Fibroblast of skin of right biceps (primary cell): ENCODE measurements around the gene ICE2.
"Not testable (repeated sequence)": the region's sequence is repeated elsewhere in the genome, so short reads cannot be mapped to it uniquely, and the experiment has no call there.

Source experiments
- DNase-seq: peaks from one replicate; pipeline ENCODE4 v3.0.0-alpha.2; 2013

ICE2 gene

GRCh38 chr15:60405399-60405798, 73.5 kb downstream of the ICE2 start:
- no peak for DNase-seq

- not testable (repeated sequence) for DNase-seq
Measured at GRCh38 chr15:60404351-60404750, 74.6 kb downstream of the ICE2 start.

- DNase-seq: peak; percentile 57
Measured at GRCh38 chr15:60400944-60401343, 78.0 kb downstream of the ICE2 start.

GRCh38 chr15:60399931-60400330, 79.0 kb downstream of the ICE2 start:
- DNase-seq: peak; percentile 95

- DNase-seq: no peak
Measured at GRCh38 chr15:60399246-60399915, 79.6 kb downstream of the ICE2 start.

- DNase-seq: peak; percentile 96
Measured at GRCh38 chr15:60397772-60398445, 81.0 kb downstream of the ICE2 start, which contains the start of gene ANXA2. TSS of gene ANXA2 (minus strand) at chr15:60397986. CDS start at chr15:60386075, 11,911 bp downstream.

- DNase-seq: peak; percentile 81
Measured at GRCh38 chr15:60396958-60397771, 81.8 kb downstream of the ICE2 start.

GRCh38 chr15:60396560-60396957, 82.4 kb downstream of the ICE2 start:
- no peak for DNase-seq

- peak; percentile 43 for DNase-seq
Measured at GRCh38 chr15:60396100-60396499, 82.8 kb downstream of the ICE2 start.

- peak; percentile 21 for DNase-seq
Measured at GRCh38 chr15:60395276-60396011, 83.5 kb downstream of the ICE2 start.

GRCh38 chr15:60394689-60395097, 84.2 kb downstream of the ICE2 start:
- peak; percentile 53 for DNase-seq

- peak; percentile 99 for DNase-seq
Measured at GRCh38 chr15:60392986-60393790, 85.8 kb downstream of the ICE2 start.

- DNase-seq: peak; percentile 90
Measured at GRCh38 chr15:60392601-60392985, 86.3 kb downstream of the ICE2 start.

GRCh38 chr15:60391722-60392315, 87.1 kb downstream of the ICE2 start:
- no peak for DNase-seq

- DNase-seq: peak; percentile 90
Measured at GRCh38 chr15:60390871-60391501, 88.0 kb downstream of the ICE2 start.

- no peak for DNase-seq
Measured at GRCh38 chr15:60390231-60390630, 88.7 kb downstream of the ICE2 start.

GRCh38 chr15:60389261-60390077, 89.5 kb downstream of the ICE2 start:
- no peak for DNase-seq

GRCh38 chr15:60387321-60387720, 91.6 kb downstream of the ICE2 start:
- DNase-seq: no peak

GRCh38 chr15:60386615-60387014, 92.3 kb downstream of the ICE2 start:
- DNase-seq: peak; percentile 1
